Activated gamma-delta T cell (primary cell): ENCODE measurements around the gene SKI.

Experiments used
- DNase-seq: peaks from one replicate; lab custom pipeline; 2025; lab: John Stamatoyannopoulos, UW

The SKI gene

DNA sequence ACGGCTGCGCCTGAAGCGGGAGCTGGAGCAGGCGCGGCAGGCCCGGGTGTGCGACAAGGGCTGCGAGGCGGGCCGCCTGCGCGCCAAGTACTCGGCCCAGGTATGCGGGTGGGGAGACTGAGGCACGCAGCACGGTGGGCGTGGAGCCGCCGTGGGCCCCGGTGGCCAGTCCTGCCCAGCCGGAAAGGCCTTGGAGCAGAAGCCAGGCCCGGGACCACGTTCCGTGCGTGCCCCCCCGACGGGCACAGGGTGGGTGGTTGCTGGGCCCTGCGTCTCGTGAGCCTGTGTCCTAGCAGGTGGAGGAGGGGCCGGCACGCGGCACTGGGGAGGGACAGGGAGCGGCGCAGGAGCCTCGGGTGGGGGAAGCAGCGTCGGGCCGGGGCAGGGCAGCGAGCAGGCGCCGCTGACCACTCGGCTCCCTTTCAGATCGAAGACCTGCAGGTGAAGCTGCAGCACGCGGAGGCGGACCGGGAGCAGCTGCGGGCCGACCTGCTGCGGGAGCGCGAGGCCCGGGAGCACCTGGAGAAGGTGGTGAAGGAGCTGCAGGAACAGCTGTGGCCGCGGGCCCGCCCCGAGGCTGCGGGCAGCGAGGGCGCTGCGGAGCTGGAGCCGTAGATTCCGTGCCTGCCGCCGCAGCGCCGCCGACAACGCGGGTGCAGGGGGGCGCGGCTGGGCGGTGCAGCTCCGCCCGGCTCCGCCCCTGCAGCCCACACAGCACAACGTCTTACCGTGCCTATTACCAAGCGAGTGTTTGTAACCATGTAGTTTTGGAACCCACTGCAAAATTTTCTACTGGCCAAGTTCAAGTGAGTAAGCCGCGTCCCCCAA is 78.2 kb downstream of the SKI start:
- no peak for DNase-seq

DNA sequence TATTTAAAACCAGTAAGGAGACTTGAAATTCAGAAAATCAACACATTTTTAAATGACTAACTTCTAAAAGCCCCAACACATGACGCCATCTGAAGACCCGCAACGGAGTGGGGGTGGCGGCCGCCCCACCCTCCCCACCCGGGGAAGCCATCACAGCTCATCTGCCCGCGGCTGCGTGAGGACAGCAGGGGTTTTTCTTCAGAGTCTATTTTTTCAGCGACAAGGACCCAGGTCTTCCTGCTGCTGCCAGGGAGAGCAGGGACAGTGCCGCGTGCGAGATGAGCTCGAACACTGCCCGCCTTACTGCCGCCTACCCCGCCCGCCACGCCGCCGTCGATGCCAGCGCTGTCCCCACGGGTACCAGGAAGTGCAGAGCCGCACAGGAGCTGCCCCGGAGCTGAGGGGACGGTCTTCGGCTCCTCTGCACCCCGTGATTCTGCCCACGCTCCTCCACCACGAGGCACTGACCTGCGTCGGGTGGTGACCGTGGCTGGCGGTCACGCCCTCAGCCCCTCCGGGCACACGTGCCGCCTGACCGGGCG is 79.0 kb downstream of the SKI start:
- no peak for DNase-seq

DNA sequence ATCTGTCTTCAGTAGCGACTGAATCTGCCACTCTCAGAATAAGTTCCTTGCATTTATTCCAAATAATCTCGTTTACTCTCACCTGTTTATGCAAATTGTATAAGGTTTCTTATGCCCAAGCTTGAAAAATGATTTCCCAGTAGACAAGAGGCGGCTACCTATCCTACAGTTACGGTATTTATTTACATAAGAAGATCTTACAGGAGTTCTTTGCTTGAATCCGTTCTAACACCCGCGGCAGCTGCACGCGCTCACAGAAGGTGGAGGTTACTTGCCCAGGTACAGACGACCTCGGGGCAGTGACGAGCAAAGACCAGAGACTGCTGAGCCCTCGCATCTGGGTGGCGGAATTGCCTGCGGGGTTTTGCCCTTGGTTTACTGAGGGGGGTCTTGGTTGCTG is 79.9 kb downstream of the SKI start:
- no peak for DNase-seq

DNA sequence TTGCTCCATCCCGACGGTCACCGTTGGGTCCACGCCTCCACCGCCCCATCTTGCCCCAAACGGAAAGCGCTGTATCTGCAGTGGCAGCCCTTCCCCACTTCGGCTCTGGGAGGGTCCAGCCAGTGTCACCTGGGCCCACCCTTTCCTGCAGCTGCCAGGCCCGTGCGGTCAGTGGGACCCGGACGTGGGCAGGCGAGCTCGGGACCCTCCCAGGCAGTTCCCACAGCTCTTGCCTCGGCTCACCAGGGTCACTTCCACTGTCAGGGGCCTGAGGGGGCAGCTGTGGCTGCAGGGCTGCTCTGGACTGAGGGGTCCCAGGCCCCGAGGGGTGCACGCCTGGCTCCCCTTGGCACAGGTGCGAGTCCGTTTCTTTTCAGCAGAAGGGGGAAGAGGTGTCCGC is 80.7 kb downstream of the SKI start:
- no peak for DNase-seq

DNA sequence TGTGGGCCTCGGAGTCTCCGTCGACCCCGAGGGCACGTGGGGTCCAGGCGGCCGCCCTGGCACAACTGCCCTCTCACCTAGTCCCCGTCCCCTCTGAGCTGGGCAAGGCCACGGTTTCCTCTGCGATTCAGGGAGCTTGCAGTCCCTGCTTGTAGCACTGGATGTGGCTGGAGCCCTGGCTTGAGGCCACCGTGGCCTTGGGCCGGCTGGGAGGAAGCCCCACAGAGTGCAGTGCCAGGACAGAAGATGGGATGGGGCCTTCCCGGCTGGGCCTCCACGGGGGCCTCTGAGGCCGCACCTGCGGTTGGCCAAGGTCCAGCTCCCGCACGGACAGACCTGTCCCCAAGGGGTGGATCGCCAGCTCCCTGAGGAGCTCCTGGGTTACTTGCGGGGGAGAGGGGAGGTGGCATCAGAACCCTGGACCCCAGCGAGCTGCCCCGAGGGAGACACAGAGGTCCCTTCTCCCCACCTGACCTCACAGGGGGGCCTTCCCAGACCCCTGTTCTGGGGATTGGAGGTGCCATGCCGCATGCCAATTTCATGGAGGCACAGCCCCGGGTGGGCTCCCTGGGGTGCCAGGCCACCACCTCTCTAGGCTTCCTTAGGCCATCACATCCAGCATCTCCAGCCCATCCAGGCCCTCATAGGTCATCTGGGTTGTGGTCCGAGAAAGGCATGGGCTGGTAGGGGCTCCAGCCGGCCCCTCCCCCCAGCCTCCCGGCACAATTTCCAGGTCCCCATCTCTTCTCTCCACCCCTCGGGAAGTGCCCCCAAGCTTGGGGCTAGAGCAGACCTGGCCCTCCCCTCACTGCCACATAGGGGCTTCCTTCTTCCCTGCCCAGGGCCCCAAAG is 82.4 kb downstream of the SKI start:
- DNase-seq = no peak

DNA sequence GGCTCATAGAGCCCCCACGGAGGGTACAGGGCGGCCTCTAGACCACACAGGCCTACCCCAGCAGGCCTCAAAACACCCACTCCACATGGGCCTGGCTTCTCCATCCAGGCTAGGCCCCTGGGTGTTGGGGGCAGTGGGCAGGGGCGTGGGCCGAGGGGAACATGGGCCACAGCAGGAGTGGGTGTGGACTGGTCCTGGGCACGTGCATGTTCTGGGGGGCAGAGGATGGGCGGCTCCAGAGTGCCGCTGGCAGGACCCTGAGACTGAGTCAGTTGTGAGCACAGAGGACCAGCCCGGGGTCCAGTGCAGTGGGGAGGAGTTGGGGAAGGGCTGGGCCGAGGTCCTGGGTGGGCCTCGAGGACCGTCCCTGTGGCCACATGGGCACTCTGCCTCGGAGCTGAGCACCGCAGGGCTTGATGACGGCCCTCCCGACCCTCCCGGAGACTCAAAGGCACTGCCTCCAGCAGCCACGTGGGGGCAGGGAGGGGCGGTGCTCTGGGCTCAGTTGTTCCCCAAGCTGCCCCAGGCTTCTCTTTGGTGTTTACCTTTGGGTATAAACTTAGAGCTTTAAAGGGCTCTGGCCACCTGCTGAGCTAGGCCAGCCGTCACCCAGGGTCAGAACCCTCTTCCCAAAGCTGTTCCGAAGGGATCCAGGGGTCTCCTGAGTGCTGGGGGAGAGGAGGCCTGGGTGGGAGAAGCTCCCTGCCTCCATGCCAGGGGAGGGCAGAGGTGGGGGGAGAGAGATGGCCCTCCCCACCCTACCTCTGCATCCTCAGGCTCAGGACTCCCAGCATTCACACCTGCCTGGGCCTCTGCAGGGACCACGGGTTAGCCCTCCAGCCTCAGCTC is 83.3 kb downstream of the SKI start:
- DNase-seq = no peak

DNA sequence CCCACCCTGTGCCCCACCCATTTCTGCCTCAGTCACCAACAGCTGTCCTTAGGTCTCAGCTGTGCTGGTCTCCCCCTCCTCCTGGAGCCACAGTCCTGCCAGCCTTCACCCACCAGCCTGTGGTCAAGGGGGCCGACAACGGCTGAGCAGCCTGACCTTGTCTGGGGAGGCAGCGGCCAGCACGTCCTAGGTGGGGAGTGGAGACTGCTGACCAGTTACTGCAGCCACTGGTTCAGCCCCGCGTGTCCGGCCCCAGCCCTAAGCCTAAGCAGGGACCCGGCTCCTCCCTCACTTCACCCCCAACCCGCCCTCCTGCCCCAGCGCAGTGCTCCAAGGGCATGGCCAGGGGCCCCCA is 84.0 kb downstream of the SKI start:
- no peak for DNase-seq

DNA sequence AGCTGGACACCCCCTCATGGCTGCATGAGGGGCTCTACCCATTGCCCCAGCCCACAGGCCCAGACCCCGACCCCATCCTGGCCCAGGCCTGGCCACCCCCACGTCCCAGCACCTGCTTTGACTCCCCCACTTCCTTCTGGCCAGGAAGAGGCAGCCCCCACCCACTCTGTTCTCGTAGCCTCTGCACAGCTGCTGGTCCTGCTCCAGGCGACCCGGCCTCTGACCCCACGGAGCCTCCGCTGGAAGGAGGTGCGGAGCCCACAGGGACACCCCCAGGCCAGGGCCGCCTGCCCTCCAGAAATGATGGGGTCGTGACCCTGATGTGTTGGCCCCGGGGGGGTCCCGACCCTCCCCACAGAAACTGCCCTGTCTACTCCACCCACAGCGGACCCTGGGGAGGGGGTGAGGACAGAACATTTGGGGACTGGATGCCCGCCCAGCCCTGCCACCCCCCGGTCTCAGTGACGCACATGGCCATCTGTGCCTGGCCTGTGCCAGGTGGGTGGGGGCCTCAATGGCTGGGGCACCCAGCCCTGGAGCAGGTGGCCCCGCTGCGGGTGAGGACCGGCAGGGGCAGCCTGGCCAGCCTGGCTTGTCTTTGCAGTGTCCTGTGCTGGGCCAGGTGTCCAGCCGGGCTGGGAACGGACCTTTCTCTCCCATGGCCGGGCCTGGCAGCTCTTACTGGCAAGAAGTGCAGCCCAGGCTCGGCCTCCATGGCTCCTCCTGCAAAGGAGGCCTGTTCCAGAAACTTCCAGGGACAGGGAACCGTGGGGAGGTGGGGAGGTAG is 84.6 kb downstream of the SKI start:
- DNase-seq = no peak

DNA sequence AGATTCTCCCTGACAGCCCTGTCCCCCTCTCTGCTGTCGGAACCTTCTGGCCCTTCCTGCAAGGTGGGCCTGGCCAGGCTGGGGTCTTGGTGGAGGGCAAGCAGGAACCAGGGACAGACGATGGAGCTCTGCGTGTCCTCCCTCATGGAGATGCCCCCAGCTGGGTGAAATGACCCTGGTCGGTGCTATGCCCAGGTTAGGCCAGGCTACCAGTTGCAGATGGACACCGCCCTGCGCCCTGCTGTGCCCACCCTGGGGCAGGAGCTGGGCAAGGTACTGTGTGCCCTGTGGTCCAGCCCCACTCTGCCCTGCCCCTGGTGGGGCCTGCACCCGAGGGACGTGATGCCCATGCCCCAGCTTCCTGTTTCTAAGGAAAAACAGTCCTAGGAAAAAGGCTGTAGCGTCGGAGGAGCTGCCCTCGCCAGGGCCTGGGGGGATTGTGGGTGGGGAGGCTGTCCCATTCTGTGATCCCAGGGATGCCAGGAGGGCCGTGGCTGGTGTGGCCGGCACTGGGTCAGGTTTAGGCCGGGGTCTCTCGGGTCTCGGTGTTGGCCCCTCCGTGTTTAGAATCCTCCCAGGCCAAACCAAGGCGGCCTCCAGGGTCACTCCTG is 85.6 kb downstream of the SKI start:
- DNase-seq = no peak

DNA sequence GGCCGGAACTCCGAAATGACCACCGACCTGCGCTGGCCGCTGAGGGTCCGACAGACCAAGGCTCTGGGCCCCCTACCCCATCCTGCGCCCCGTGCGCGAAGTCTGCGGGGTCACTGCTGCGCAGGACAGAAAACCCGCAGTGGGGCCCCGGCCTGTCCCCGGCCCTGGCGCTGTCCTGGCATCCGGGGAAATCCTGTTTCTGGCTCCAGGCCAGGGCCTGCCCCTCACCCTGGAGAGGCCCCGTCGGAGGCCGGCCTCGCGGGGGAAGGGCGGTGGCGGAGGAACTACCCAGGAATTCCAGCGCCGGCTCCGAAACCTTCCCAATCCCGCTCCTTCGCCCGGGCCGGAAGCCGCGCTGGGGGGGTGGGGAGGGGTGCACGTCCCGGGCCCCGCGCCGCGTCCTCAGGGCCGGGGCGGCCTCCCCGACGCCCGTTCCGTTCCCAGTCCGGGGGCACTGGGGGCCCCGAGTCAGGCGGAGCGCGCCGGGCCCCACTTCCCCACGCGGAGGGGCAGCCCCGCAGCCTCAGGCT is 86.2 kb downstream of the SKI start:
- DNase-seq = no peak

DNA sequence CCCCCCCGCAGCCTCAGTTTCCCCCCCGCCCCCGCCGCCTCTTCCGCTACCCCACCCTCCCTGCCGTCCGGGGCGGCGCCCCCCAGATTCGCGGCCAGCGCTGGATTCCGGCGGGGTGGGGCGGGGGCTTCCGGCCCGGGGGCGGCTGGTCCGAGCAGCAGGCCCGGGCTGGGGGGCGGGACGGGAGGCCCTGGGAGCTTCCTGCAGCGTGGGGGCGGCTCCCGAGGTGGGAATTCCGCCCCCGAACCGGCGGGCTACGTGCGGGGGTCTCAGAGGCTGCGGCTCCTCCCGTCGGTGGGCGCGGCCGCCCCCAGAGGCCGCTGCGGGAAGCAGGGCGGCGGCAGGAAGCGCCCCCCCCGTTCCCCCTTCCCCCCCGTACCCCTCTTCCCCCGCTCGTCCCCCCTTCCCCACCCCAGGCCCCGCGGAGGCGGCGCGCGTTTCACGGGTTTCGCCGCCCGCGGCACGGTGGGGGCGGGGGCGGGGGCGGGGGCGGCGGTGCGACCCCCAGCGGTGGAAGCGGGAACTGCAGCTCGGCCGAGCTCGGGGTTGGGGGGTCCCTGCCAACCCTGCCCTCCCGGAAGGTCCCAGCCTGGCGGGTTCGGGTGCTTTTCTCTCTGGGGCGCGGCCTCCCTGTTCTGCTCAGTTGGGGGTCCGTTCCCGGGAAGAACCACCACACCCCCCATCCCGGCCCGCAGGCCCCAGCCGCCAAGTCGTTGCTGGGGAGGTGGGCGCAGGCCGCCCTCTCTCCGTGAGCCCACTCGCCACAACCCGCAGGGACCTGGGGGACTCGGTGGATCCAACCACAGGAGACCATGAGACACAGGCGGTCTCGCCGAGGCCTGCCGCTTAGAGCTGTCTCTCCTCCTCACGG is 86.9 kb downstream of the SKI start:
- peak; percentile 65 for DNase-seq

DNA sequence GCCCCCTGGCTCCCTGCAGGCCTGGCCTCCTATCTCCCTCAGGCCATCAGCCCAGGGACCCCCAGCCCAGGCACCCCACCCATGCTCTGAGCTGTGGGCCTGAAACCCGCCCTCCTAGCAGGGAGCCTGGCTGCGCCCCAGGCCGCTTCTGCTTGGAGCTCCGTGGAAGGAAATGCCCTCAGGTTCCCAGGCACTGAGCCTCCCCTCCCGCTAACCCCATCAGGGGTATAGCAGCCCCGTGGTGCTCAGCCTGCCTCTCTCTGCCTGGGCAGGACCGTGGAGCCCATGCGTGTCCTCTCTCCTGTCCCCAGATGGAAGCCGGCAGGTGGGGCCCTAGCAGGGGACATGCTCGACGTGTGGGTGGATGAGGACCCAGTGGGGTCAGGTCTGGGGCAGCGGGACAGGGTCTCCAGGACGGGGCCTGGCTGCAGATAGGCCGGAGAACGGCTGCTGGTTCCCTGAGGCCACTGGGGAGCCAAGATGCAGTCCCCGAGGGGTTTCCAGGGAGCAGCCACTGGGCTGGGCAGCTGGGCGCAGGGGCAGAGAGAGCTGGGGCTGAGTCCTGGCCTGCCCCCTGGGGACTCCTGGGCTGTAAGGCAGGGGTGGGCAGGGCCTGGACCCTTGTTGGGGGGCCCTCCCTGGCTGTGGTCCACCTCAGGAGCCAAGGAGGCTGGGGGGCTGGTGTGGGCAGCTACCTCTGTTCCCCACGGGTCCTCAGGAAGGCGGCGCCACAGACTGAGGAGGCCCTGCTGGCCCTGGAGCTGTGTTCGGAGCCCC is 87.7 kb downstream of the SKI start:
- no peak for DNase-seq

DNA sequence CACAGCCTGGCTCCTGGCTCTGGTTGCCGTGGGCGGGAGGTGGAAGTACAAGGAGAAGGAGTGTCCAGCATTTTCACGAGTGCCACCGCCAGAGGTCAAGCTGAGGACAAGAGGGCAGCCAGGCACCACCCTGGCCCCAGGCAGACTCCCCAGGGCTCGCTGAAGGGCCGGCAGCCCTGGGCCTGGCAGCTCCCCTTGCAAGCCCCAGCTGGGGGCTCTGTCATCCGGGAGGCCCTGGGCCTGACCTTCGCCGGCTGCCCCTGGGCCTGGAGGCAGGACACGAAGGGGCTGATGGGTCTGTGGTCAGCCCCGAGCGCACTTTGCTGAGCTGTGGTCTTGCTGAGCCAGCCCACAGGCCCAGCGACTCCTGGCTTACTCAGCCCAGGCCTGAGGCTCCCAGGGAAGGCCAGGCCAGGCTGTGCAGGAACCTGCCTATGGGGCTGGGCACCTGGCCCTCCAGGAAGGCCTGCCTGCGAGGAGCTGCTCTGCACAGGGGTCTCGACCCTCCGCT is 88.4 kb downstream of the SKI start:
- DNase-seq = no peak

DNA sequence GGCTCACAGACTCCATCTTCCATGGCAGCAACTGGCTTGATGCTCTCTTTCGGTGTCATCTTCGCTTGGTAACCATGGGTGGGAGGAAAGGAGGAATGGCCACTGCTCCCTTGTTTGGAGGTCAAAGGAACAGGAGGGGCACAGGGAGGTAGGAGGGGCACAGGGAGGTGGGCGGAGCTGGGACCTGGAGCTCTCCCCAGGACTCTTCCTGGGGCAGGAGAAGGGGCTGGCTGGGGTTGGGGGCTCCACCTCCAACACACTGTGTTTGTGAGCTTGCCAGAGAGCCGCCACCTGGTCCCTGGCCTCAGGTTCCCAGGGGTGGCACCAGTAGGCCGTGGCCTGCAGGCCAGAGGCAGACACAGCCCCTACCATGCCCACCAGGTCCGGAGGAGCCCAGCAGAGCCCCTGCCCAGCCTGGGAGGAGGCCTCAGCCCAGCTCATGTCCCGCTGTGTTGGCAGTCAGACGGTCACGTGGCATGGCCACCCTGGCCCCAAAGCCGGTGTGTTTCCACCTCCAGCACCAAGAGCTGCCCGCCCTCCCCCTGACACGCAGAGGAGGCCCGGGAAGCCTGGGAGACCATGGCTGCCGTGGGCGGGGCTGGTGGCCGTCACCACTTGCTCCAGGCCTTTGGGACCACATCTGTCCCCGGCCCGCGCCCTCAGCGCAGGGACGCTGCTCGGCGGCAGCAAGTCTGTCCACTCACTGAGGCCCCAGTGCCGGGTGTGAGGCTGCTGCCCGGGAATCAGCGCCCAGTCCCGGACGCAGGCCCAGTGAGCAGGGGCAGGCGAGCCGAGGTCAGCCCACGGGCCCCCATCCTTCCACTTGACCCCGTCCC is 89.3 kb downstream of the SKI start:
- DNase-seq = no peak

DNA sequence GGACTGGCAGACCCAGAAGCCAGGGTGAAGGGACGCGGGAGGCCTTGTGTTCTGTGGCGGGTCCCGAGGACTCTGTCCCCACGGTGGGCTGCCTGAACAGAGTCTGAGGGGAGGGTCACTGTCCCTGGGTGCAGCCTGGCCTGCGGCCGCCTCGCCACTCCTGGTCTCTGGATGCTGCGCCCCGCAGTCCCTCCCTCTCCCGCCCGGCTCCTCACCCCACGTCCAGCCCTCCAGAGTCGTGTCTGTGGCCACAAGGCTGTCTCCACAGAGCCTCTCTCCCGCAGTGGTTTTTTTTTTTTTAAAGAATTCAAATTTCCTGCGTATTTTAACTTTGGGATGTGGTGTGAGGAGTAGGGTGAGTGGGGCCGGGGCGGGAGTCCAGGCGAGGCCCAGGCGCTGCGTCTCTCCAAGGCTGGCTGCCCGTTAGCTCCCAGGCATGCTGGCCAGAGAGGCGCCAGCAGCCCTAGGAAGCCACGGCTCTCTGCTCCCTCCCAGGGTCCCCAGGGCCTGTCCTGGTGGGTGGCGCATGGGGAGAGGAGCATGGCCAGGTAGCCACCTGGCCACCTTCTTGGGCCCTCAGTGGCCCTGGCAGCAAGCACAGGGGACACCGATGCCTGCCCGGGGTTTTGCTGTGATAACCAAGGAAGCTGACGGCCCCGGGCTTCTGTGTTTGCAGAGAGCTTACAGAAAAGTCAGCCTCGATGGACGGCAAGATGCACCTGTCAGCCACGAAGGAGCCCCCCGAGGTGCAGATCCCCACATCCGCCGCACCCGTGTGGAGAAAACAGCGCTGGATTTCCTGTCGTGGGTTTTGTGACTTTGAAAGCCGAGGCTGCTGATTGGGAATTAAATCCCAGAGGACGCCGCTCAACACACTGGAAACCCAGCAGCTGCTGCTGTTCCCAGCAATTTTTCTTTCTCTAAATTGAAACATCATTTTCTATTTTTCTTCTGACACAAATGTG is 90.5 kb downstream of the SKI start:
- no peak for DNase-seq

DNA sequence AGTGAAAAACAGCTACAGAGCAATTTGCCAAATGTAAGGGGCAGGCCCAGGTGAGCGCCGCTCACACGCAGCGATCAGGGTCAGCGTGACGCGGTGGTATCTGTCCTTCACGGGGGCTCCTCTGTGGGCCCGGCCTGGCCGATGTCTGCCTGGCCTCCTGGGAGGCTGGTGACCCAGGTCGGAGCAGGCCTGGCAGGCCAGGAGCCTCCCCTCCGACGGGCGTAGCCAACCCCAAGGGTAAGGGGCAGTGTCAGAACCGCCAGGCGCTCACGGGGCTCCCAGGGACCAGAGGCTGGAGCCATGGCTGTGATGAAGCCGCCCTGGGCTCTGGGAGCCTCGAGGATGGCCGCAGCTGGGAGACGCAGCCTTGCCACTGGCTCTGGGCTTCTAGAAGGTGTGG is 91.2 kb downstream of the SKI start:
- DNase-seq = no peak
